GM19467 (cell line): Measurements from ENCODE around the gene KBTBD7.

Source experiments
- ATAC-seq: cut with Tn5 transposase; IDR thresholded peaks from one replicate; pipeline ENCODE4 v1.9.1; 2021; ENCODE audit warnings: mild to moderate bottlenecking, moderate library complexity; ENCODE audit not compliant: unreplicated experiment

Gene KBTBD7

GRCh38 chr13:41144576-41144975 is 49.8 kb downstream of the KBTBD7 start:
- no peak for ATAC-seq
